Astrocyte (in vitro differentiated cells and primary cell): ENCODE results near the gene PNPLA2. TPM values are rescaled to one million over a fixed set of nuclear protein-coding genes. Genes with fewer than 3 reads are reported as not detected.

Source experiments
- DNase-seq: peaks from one replicate; pipeline ENCODE4 v3.0.0-alpha.2; 2010; ENCODE audit warnings: low read depth
- FAIRE-seq: peaks from 2 replicates; lab custom pipeline; 2011; peaks lifted over from hg19 to GRCh38; lab: Jason Lieb, UNC
- H2AFZ ChIP-seq: 2 replicates; pipeline ENCODE4 v1.6.0; 2012; ENCODE audit warnings: low read depth, low read length, inconsistent platforms
- H3K27ac ChIP-seq: 2 replicates; pipeline ENCODE4 v1.5.1; 2011; ENCODE audit warnings: low read depth, low read length, inconsistent platforms
- H3K27me3 ChIP-seq: 2 replicates; pipeline ENCODE4 v1.6.0; 2011; ENCODE audit warnings: low read length, inconsistent platforms; ENCODE audit not compliant: insufficient read depth
- H3K36me3 ChIP-seq: 2 replicates; pipeline ENCODE4 v1.5.1; 2011; ENCODE audit warnings: low read length, inconsistent platforms; ENCODE audit not compliant: insufficient read depth
- H3K4me1 ChIP-seq: 2 replicates; pipeline ENCODE4 v1.5.1; 2011; ENCODE audit warnings: low read length, inconsistent platforms; ENCODE audit not compliant: insufficient read depth
- H3K4me2 ChIP-seq: 2 replicates; pipeline ENCODE4 v1.6.0; 2012; ENCODE audit warnings: low read length, inconsistent platforms
- H3K4me3 ChIP-seq: 2 replicates; pipeline ENCODE4 v1.5.1; 2011; ENCODE audit warnings: low read depth, mild to moderate bottlenecking, low read length, inconsistent platforms; ENCODE audit not compliant: insufficient read depth
- H3K79me2 ChIP-seq: 2 replicates; pipeline ENCODE4 v1.6.0; 2012; ENCODE audit warnings: mild to moderate bottlenecking, low read length, inconsistent platforms; ENCODE audit not compliant: insufficient read depth
- H3K9ac ChIP-seq: 2 replicates; pipeline ENCODE4 v1.6.0; 2012; ENCODE audit warnings: mild to moderate bottlenecking, low read length, inconsistent platforms
- H3K9me3 ChIP-seq: 2 replicates; pipeline ENCODE4 v1.5.1; 2012; ENCODE audit warnings: low read depth, mild to moderate bottlenecking, low read length, inconsistent platforms; ENCODE audit not compliant: insufficient read depth
- H4K20me1 ChIP-seq: 2 replicates; pipeline ENCODE4 v1.6.0; 2012; ENCODE audit warnings: low read length, inconsistent platforms; ENCODE audit not compliant: insufficient read depth
- H3K27ac Mint-ChIP-seq: one replicate; pipeline ENCODE4 v1.8.0; 2021; ENCODE audit warnings: mild to moderate bottlenecking, mixed read lengths; ENCODE audit not compliant: unreplicated experiment
- H3K27me3 Mint-ChIP-seq: one replicate; pipeline ENCODE4 v1.8.0; 2021; ENCODE audit warnings: low read depth, mixed read lengths; ENCODE audit not compliant: unreplicated experiment
- H3K36me3 Mint-ChIP-seq: one replicate; pipeline ENCODE4 v1.8.0; 2021; ENCODE audit warnings: low read depth, mixed read lengths; ENCODE audit not compliant: unreplicated experiment
- H3K4me1 Mint-ChIP-seq: one replicate; pipeline ENCODE4 v1.8.0; 2021; ENCODE audit warnings: low read depth, mixed read lengths; ENCODE audit not compliant: unreplicated experiment
- H3K4me3 Mint-ChIP-seq: one replicate; pipeline ENCODE4 v1.8.0; 2021; ENCODE audit warnings: mild to moderate bottlenecking, moderate library complexity, mixed read lengths; ENCODE audit not compliant: unreplicated experiment
- H3K9me3 Mint-ChIP-seq: one replicate; pipeline ENCODE4 v1.8.0; 2021; ENCODE audit warnings: mild to moderate bottlenecking, mixed read lengths; ENCODE audit not compliant: unreplicated experiment
- CTCF ChIP-seq: IDR thresholded peaks from 2 replicates; pipeline ENCODE4 v1.5.1; 2011; ENCODE audit warnings: low read depth, mild to moderate bottlenecking, inconsistent platforms, low read length, moderate library complexity; ENCODE audit not compliant: insufficient read depth
- EZH2 ChIP-seq: IDR thresholded peaks from 2 replicates; pipeline ENCODE4 v1.6.1; 2012; ENCODE audit warnings: mild to moderate bottlenecking, low read length, inconsistent platforms; ENCODE audit not compliant: insufficient read depth
- total RNA-seq: library from RNA; stranded (reverse); gene quantifications from 2 replicates; pipeline ENCODE4 v1.2.1, GENCODE V29; 2021

The PNPLA2 gene
- total RNA-seq, 1 donor from 2014 or later: 46.8 TPM

- FAIRE-seq (no peak), DNase-seq (no peak)
- Histone ChIP-seq H3K4me1 (peaks cover 9% of the 10 kb centered on the region), H2AFZ (no peak overlapping the region), H3K4me2 (no peak overlapping the region), H3K36me3 (no peaks in the 10 kb centered on the region), H3K9ac (no peak overlapping the region), H3K4me3 (no peak overlapping the region), H3K79me2 (peaks cover 6% of the 10 kb centered on the region), H4K20me1 (peaks cover 90% of the 10 kb centered on the region), H3K9me3 (no peaks in the 10 kb centered on the region), H3K27ac (no peak overlapping the region), H3K27me3 (no peaks in the 10 kb centered on the region)
- Mint-ChIP-seq H3K27me3 (no peaks in the 10 kb centered on the region), H3K27ac (no peak overlapping the region), H3K4me3 (no peak overlapping the region), H3K4me1 (peaks cover 1% of the 10 kb centered on the region), H3K36me3 (peaks cover 2% of the 10 kb centered on the region), H3K9me3 (no peaks in the 10 kb centered on the region)
- TF ChIP-seq CTCF (no peak), EZH2 (no peak)
Measured at GRCh38 chr11:852762-853161, 34.0 kb downstream of the PNPLA2 start.

- DNase-seq (no peak), FAIRE-seq (no peak)
- no peaks in the 10 kb centered on the region for H3K36me3 ChIP-seq
- peaks cover 1% of the 10 kb centered on the region for H3K4me1 Mint-ChIP-seq
- TF ChIP-seq EZH2 (no peak), CTCF (no peak)
- no peak overlapping the region for H3K4me3 Mint-ChIP-seq
- H3K9ac ChIP-seq: no peak overlapping the region
- no peak overlapping the region for H2AFZ ChIP-seq
- H3K4me1 ChIP-seq: peaks cover 5% of the 10 kb centered on the region
- H3K4me2 ChIP-seq: no peak overlapping the region
- no peaks in the 10 kb centered on the region for H3K9me3 ChIP-seq
- H3K27me3 ChIP-seq: no peaks in the 10 kb centered on the region
- H3K27ac ChIP-seq: no peak overlapping the region
- peaks cover 2% of the 10 kb centered on the region for H3K36me3 Mint-ChIP-seq
- H3K79me2 ChIP-seq: peaks cover 6% of the 10 kb centered on the region
- H3K27me3 Mint-ChIP-seq: no peaks in the 10 kb centered on the region
- H3K4me3 ChIP-seq: no peak overlapping the region
- no peaks in the 10 kb centered on the region for H3K9me3 Mint-ChIP-seq
- no peak overlapping the region for H3K27ac Mint-ChIP-seq
- H4K20me1 ChIP-seq: peaks cover 86% of the 10 kb centered on the region
Measured at GRCh38 chr11:853682-854448, 35.2 kb downstream of the PNPLA2 start.

- Histone ChIP-seq H3K79me2 (peaks cover 6% of the 10 kb centered on the region), H3K4me3 (no peak overlapping the region), H3K9ac (no peak overlapping the region), H2AFZ (no peak overlapping the region), H4K20me1 (peaks cover 89% of the 10 kb centered on the region), H3K9me3 (no peaks in the 10 kb centered on the region), H3K27me3 (no peaks in the 10 kb centered on the region), H3K4me2 (no peak overlapping the region), H3K4me1 (peaks cover 4% of the 10 kb centered on the region), H3K36me3 (no peaks in the 10 kb centered on the region), H3K27ac (no peak overlapping the region)
- Mint-ChIP-seq H3K9me3 (no peaks in the 10 kb centered on the region), H3K27ac (no peak overlapping the region), H3K4me1 (peaks cover 1% of the 10 kb centered on the region), H3K4me3 (no peak overlapping the region), H3K36me3 (peaks cover 2% of the 10 kb centered on the region), H3K27me3 (no peaks in the 10 kb centered on the region)
- FAIRE-seq (no peak), DNase-seq (no peak)
- TF ChIP-seq EZH2: no peak
- TF ChIP-seq CTCF: no peak
Measured at GRCh38 chr11:854601-855329, 36.1 kb downstream of the PNPLA2 start.
